Stomach (tissue), 4 donors: ENCODE data around the gene FARS2.

Experiments
- POLR2A ChIP-seq, 4 donors: fragments of 450-650 bp; IDR thresholded peaks; one replicate each; pipeline ENCODE4 v1.6.1; 2016; ENCODE audit warnings: antibody characterized with exemption in 4 of 4, control low read depth in 2 of 4, mild to moderate bottlenecking in 1 of 4, moderate library complexity in 1 of 4
- POLR2AphosphoS5 ChIP-seq, 3 donors: sonication (generic); formaldehyde crosslinking; IDR thresholded peaks; one replicate each; pipeline ENCODE4 v1.6.1; 2016; ENCODE audit warnings: antibody characterized with exemption in 3 of 3

- no peak for TF ChIP-seq POLR2A (IDR thresholded peaks at IDR 0.05)
- no peak for TF ChIP-seq POLR2AphosphoS5 (IDR thresholded peaks at IDR 0.05)
Observed at GRCh38 chr6:5737460-5737859, 476.1 kb downstream of the FARS2 start.
